Sigmoid colon (tissue), 4 donors: ENCODE measurements around the gene SELENON.

Experiments used
- EP300 ChIP-seq, 4 donors: sonication (generic); formaldehyde crosslinking; IDR thresholded peaks; one replicate each; pipeline ENCODE4 v1.6.1; 2017; ENCODE audit warnings: antibody characterized with exemption in 4 of 4
- POLR2A ChIP-seq, 2 donors: fragments of 450-650 bp; IDR thresholded peaks; one replicate each; pipeline ENCODE4 v1.6.1; 2016; ENCODE audit warnings: antibody characterized with exemption in 2 of 2, mild to moderate bottlenecking in 2 of 2, moderate library complexity in 2 of 2
- POLR2AphosphoS5 ChIP-seq, 4 donors: sonication (generic); formaldehyde crosslinking; IDR thresholded peaks; one replicate each; pipeline ENCODE4 v1.6.1; 2017; ENCODE audit warnings: antibody characterized with exemption in 4 of 4
- TF ChIP-seq, protein P1 (sequence below), 4 experiments: fragments of 450-650 bp in 3 of 4; fragments of 200-600 bp in 1 of 4; IDR thresholded peaks; one replicate each; pipeline ENCODE4 v1.5.1; 2016 to 2019; ENCODE audit warnings: antibody characterized with exemption in 4 of 4, mild to moderate bottlenecking in 3 of 4, moderate library complexity in 2 of 4

- TF ChIP-seq, protein P1, sequence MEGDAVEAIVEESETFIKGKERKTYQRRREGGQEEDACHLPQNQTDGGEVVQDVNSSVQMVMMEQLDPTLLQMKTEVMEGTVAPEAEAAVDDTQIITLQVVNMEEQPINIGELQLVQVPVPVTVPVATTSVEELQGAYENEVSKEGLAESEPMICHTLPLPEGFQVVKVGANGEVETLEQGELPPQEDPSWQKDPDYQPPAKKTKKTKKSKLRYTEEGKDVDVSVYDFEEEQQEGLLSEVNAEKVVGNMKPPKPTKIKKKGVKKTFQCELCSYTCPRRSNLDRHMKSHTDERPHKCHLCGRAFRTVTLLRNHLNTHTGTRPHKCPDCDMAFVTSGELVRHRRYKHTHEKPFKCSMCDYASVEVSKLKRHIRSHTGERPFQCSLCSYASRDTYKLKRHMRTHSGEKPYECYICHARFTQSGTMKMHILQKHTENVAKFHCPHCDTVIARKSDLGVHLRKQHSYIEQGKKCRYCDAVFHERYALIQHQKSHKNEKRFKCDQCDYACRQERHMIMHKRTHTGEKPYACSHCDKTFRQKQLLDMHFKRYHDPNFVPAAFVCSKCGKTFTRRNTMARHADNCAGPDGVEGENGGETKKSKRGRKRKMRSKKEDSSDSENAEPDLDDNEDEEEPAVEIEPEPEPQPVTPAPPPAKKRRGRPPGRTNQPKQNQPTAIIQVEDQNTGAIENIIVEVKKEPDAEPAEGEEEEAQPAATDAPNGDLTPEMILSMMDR (IDR thresholded peaks at IDR 0.05), result no peak
- TF ChIP-seq POLR2A (IDR thresholded peaks at IDR 0.05), result no peak
- no peak for TF ChIP-seq POLR2AphosphoS5 (IDR thresholded peaks at IDR 0.05)
- no peak for TF ChIP-seq EP300 (IDR thresholded peaks at IDR 0.05)
These were observed 39.1 kb upstream of the SELENON start for GRCh38 chr1:25760871-25761270.
